Natural killer cell (primary cell): ENCODE measurements around the gene CHMP4A. TPM values are rescaled to one million over a fixed set of nuclear protein-coding genes. Genes with fewer than 3 reads are reported as not detected.

Experiments
- ATAC-seq, 3 donors: fragments of 150-1000 bp in 2 of 3; fragments of 200-7000 bp in 1 of 3; cut with Tn5 transposase; 1 replicate in 1 of 3; 2 replicates in 2 of 3; pipeline ENCODE4 v1.10.0; 2021; ENCODE audit warnings: mild to moderate bottlenecking in 2 of 3, moderate library complexity in 2 of 3
- DNase-seq, 2 donors: peaks; one replicate each; pipeline versions ENCODE4 v3.0.0 to v3.0.0-alpha.2; 2013 to 2021; ENCODE audit warnings: mixed read lengths in 1 of 2
- H3K27ac ChIP-seq: one replicate; pipeline ENCODE4 v1.5.1; 2013; ENCODE audit warnings: mild to moderate bottlenecking, low read length
- H3K27me3 ChIP-seq: one replicate; pipeline ENCODE4 v1.6.1; 2013; ENCODE audit warnings: low read length; ENCODE audit not compliant: control insufficient read depth, insufficient read depth
- H3K36me3 ChIP-seq: one replicate; pipeline ENCODE4 v1.6.1; 2013; ENCODE audit warnings: low read length; ENCODE audit not compliant: control insufficient read depth, insufficient read depth
- H3K4me1 ChIP-seq: one replicate; pipeline ENCODE4 v1.6.1; 2013; ENCODE audit warnings: low read length; ENCODE audit not compliant: control insufficient read depth, insufficient read depth
- H3K4me3 ChIP-seq: one replicate; pipeline ENCODE4 v1.5.1; 2013; ENCODE audit warnings: low read length
- H3K9me3 ChIP-seq: one replicate; pipeline ENCODE4 v1.6.1; 2013; ENCODE audit warnings: low read length; ENCODE audit not compliant: control insufficient read depth, insufficient read depth
- H3K27ac Mint-ChIP-seq, 2 donors: one replicate each; pipeline ENCODE4 v1.8.0; 2022; ENCODE audit warnings: mild to moderate bottlenecking in 2 of 2, mixed read lengths in 2 of 2, moderate library complexity in 1 of 2
- H3K27me3 Mint-ChIP-seq, 2 donors: one replicate each; pipeline ENCODE4 v1.8.0; 2022; ENCODE audit warnings: low read depth in 2 of 2, mixed read lengths in 2 of 2
- H3K36me3 Mint-ChIP-seq: one replicate; pipeline ENCODE4 v1.8.0; 2022; ENCODE audit warnings: mixed read lengths
- H3K4me1 Mint-ChIP-seq, 2 donors: one replicate each; pipeline ENCODE4 v1.8.0; 2022; ENCODE audit warnings: mixed read lengths in 2 of 2
- H3K4me3 Mint-ChIP-seq: one replicate; pipeline ENCODE4 v1.8.0; 2022; ENCODE audit warnings: mild to moderate bottlenecking, moderate library complexity, mixed read lengths
- H3K9me3 Mint-ChIP-seq, 2 donors: one replicate each; pipeline ENCODE4 v1.8.0; 2022; ENCODE audit warnings: mixed read lengths in 2 of 2
- WGBS: methylation state at CpG from one replicate; pipeline ENCODE4 v1.1.7; 2013; ENCODE audit warnings: missing lambda C conversion rate; ENCODE audit not compliant: insufficient coverage; 5-methylcytosine and 5-hydroxymethylcytosine counted together
- intact Hi-C: fragments of 100-400 bp; cut with micrococcal nuclease; formaldehyde crosslinking; loops from one replicate; pipeline ENCODE4 v1.14.2; 2022
- total RNA-seq, 4 donors: library from RNA; stranded (reverse); fragments of 120-200 nt in 1 of 4; gene quantifications; one replicate each; pipeline versions ENCODE4 v1.2.3 to v1.2.4, GENCODE V29; 2013 to 2022
- TF ChIP-seq, protein P1 (sequence below): fragments of 200-600 bp; IDR thresholded peaks from one replicate; pipeline ENCODE4 v1.8.0; 2022; ENCODE audit warnings: antibody characterized with exemption

The CHMP4A gene
- total RNA-seq, 3 donors from 2014 or later (not counting 1 experiment from before 2014, with no cell fraction given), result 105 to 118 (median 115) TPM

DNA sequence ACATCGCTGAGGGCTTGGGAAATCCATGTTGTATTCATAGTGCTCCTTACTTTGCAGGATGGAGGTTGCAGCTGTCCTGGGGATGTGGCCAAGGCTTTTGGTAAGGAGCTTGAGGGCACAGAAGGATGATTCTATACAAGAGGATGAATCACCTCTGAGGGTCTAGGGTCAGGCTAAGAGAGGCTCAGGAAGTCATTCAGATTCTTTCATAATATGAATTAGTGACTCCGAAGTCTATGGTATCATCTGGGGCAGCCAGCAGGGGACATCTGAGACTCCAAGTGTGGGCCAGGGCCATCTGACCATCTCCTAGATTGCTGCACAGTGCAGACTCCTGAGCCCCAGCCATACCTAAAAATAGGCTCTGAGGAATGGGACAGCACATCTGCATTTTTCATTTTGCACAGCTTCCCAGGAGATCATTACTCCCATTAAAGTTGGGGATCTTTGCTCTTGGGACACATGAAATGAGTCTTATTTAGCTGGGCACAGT lies 24.2 kb upstream of the CHMP4A start:
- WGBS, result 100% methylated on average over 2 of the region's 2 CpGs
- TF ChIP-seq, protein P1, sequence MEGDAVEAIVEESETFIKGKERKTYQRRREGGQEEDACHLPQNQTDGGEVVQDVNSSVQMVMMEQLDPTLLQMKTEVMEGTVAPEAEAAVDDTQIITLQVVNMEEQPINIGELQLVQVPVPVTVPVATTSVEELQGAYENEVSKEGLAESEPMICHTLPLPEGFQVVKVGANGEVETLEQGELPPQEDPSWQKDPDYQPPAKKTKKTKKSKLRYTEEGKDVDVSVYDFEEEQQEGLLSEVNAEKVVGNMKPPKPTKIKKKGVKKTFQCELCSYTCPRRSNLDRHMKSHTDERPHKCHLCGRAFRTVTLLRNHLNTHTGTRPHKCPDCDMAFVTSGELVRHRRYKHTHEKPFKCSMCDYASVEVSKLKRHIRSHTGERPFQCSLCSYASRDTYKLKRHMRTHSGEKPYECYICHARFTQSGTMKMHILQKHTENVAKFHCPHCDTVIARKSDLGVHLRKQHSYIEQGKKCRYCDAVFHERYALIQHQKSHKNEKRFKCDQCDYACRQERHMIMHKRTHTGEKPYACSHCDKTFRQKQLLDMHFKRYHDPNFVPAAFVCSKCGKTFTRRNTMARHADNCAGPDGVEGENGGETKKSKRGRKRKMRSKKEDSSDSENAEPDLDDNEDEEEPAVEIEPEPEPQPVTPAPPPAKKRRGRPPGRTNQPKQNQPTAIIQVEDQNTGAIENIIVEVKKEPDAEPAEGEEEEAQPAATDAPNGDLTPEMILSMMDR, result no peak
- Mint-ChIP-seq H3K4me1 (peaks cover 69 to 85% of the 10 kb centered on the region in 2 donors), H3K27me3 (no peaks in the 10 kb centered on the region), H3K9me3 (no peaks in the 10 kb centered on the region), H3K27ac (peak overlapping the region; percentile 40 to 100), H3K36me3 (peaks cover 22% of the 10 kb centered on the region), H3K4me3 (peak overlapping the region; percentile 14)
- Histone ChIP-seq H3K4me1 (peaks cover 34% of the 10 kb centered on the region), H3K27ac (no peak overlapping the region), H3K27me3 (no peaks in the 10 kb centered on the region), H3K4me3 (no peak overlapping the region), H3K9me3 (no peaks in the 10 kb centered on the region), H3K36me3 (peaks cover 66% of the 10 kb centered on the region)
- intact Hi-C loops, result no loop called here
- DNase-seq, result no peak
- no peak for ATAC-seq

DNA sequence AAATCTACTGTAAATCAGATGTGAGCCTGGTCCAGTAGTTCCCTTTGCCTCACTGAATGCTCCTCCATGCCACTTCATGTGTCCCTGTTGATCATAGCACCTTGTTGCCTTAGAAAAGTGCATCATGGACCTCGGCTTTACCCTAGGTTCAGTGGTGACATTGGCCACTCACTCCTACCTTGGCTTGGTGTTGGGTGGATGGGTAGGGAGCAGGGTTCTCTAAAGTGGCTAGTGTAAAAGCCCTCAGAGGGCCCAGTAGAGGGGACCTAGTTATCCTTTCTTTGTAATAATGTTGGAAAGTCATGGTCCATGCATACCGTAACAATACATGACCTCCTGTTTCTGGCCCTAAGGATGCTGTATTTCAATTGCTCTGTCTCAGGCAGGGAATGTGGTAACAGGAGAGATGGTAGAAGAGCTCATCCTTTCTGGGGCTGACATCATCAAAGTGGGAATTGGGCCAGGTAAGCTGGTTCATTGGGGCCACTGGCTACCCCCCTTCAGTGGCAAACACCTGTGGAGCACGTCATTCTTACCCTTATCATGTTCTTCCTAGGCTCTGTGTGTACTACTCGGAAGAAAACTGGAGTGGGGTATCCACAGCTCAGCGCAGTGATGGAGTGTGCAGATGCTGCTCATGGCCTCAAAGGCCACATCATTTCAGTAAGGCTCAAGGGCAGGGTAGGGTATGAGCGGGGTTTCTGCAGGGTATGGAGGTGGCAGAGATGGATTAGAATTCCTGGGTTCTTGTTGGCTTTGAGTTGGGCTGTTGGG lies 23.6 kb upstream of the CHMP4A start:
- H3K4me3 Mint-ChIP-seq, result no peak overlapping the region
- Histone ChIP-seq H3K27ac (no peak overlapping the region), H3K27me3 (no peaks in the 10 kb centered on the region), H3K4me3 (no peak overlapping the region), H3K4me1 (peaks cover 33% of the 10 kb centered on the region), H3K9me3 (no peaks in the 10 kb centered on the region), H3K36me3 (peaks cover 66% of the 10 kb centered on the region)
- ATAC-seq, result no peak
- H3K9me3 Mint-ChIP-seq, result no peaks in the 10 kb centered on the region
- no peak for DNase-seq
- no peaks in the 10 kb centered on the region for H3K27me3 Mint-ChIP-seq
- intact Hi-C loops, result no loop called here
- peaks cover 22% of the 10 kb centered on the region for H3K36me3 Mint-ChIP-seq
- TF ChIP-seq, protein P1, result no peak
- H3K27ac Mint-ChIP-seq, result peak overlapping the region; percentile 40 to 100
- WGBS, result over 99% methylated on average over 6 of the region's 6 CpGs
- peaks cover 68 to 84% of the 10 kb centered on the region in 2 donors for H3K4me1 Mint-ChIP-seq

DNA sequence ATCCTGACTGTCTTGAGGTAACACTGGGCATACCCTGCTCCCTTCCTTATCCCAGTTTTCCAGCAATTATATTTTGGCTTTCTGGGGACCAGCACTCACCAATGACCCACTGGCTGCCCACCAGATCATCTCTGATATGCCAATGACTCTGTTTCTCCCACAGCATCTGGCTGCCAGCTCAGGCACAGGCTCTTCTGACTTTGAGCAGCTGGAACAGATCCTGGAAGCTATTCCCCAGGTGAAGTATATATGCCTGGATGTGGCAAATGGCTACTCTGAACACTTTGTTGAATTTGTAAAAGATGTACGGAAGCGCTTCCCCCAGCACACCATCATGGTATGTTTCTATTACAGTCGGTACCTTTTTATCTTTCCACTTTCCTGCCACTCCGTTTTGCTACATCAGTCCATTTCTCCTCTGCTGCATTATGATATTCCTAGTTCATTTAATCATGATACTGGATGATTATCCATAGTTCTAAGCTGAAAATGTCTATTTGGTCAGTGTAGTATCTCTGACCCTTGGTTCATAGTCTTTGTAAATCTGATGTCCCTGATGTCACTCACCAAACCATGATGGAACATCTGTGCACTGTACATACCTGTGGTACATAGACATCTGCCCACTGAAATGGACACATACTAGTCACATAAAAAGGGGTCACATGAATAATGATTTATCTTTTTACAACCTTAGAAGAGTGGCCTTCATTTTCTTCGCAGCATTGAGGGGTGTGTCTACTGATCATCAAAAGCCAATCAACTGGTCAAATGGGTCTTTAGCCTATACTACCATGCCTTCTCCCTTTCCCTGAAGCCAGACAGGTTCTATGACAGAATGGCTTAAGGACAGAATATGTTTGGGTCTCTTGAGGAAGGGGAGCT lies 22.8 kb upstream of the CHMP4A start:
- intact Hi-C loops, result no loop called here
- Mint-ChIP-seq H3K27ac (peak overlapping the region; percentile 40 to 100), H3K4me3 (peak overlapping the region; percentile 49), H3K36me3 (peaks cover 22% of the 10 kb centered on the region), H3K9me3 (no peaks in the 10 kb centered on the region), H3K4me1 (peaks cover 72 to 88% of the 10 kb centered on the region in 2 donors), H3K27me3 (no peaks in the 10 kb centered on the region)
- no peak for ATAC-seq
- H3K27ac ChIP-seq, result no peak overlapping the region
- no peak for DNase-seq
- no peaks in the 10 kb centered on the region for H3K9me3 ChIP-seq
- WGBS, result 96% methylated on average over 5 of the region's 5 CpGs
- H3K27me3 ChIP-seq, result no peaks in the 10 kb centered on the region
- H3K4me3 ChIP-seq, result no peak overlapping the region
- TF ChIP-seq, protein P1, result no peak
- peaks cover 65% of the 10 kb centered on the region for H3K36me3 ChIP-seq
- peaks cover 33% of the 10 kb centered on the region for H3K4me1 ChIP-seq
